Heart left ventricle (tissue), 16 donors: ENCODE results near the gene SPDYE16. TPM values are rescaled to one million over a fixed set of nuclear protein-coding genes. Genes with fewer than 3 reads are reported as not detected.
A peak's percentile ranks its signal among the peaks of the same experiment; 100 is the strongest.
"Not testable (repeated sequence)": the region's sequence is repeated elsewhere in the genome, so short reads cannot be mapped to it uniquely, and the experiment has no call there.

ENCODE experiments used
- ATAC-seq, 4 donors: fragments of 200-7000 bp; cut with Tn5 transposase; one replicate each; pipeline ENCODE4 v1.9.1; 2020 to 2022; ENCODE audit warnings: moderate library complexity in 4 of 4, mild to moderate bottlenecking in 3 of 4, moderate number of reproducible peaks in 1 of 4
- DNase-seq, 5 donors: peaks; one replicate each; pipeline ENCODE4 v3.0.0-alpha.2; 2020
- H3K27ac ChIP-seq, 12 donors: fragments of 200-600 bp; sonication (generic) in 4 of 12; one replicate each; pipeline versions ENCODE4 v1.5.0 to v1.8.0; 2016 to 2022; ENCODE audit warnings: mild to moderate bottlenecking in 2 of 12
- H3K27me3 ChIP-seq, 9 donors: fragments of 200-600 bp; sonication (generic) in 2 of 9; one replicate each; pipeline versions ENCODE4 v1.5.1 to v1.8.0; 2016 to 2022; ENCODE audit warnings: mild to moderate bottlenecking in 3 of 9
- H3K36me3 ChIP-seq, 9 donors: fragments of 200-600 bp; sonication (generic) in 2 of 9; one replicate each; pipeline versions ENCODE4 v1.5.0 to v1.8.0; 2018 to 2022; ENCODE audit warnings: mild to moderate bottlenecking in 2 of 9
- H3K4me1 ChIP-seq, 12 donors: fragments of 200-600 bp; sonication (generic) in 4 of 12; one replicate each; pipeline versions ENCODE4 v1.5.0 to v1.8.0; 2016 to 2022; ENCODE audit warnings: mild to moderate bottlenecking in 3 of 12
- H3K4me3 ChIP-seq, 12 donors: fragments of 200-600 bp; sonication (generic) in 4 of 12; one replicate each; pipeline versions ENCODE4 v1.5.0 to v1.8.0; 2017 to 2022; ENCODE audit warnings: mild to moderate bottlenecking in 9 of 12, moderate library complexity in 4 of 12
- H3K9me3 ChIP-seq, 12 donors: fragments of 200-600 bp; sonication (generic) in 4 of 12; one replicate each; pipeline versions ENCODE4 v1.5.0 to v1.8.0; 2016 to 2022; ENCODE audit warnings: mild to moderate bottlenecking in 1 of 12
- POLR2A ChIP-seq, 2 donors: fragments of 450-650 bp; IDR thresholded peaks; one replicate each; pipeline ENCODE4 v1.6.1; 2017; ENCODE audit warnings: antibody characterized with exemption in 2 of 2, mild to moderate bottlenecking in 2 of 2, moderate library complexity in 2 of 2
- WGBS, 4 donors: extraction: QIAGEN DNeasy Blood & Tissue Kit in 2 of 4; methylation state at CpG; one replicate each; pipeline versions ENCODE4 v1.1.5 to v1.1.7; 2013 to 2018; 5-methylcytosine and 5-hydroxymethylcytosine counted together
- intact Hi-C, 10 donors: fragments of 100-400 bp; cut with DNase I; formaldehyde crosslinking; loops; one replicate each; pipeline versions ENCODE4 v1.11.1 to v1.14.2; 2022
- polyA plus RNA-seq, 2 donors: library from polyadenylated mRNA; stranded (reverse); fragments of 200-250 nt; gene quantifications; one replicate each; pipeline ENCODE4 v1.2.3, GENCODE V29; 2013
- total RNA-seq, 9 donors: library from RNA; depleted of rRNA in 2 of 9; stranded (reverse); fragments of >200 nt in 2 of 9; fragmentation: NEBNext Ultra II Directional in 3 of 9; extraction: Animal tissue kit (Norgen Biotek cat#: 25700) in 3 of 9; gene quantifications; one replicate each; pipeline versions ENCODE4 v1.1.0 to v1.2.4, GENCODE V29; 2016 to 2023
- TF ChIP-seq, protein P1 (sequence below), 12 donors: fragments of 200-600 bp; sonication (generic) in 4 of 12; IDR thresholded peaks; one replicate each; pipeline versions ENCODE4 v1.5.0 to v1.8.0; 2018 to 2022; ENCODE audit warnings: antibody characterized with exemption in 12 of 12, mild to moderate bottlenecking in 5 of 12
- donor health status: ischemic (EF 13 %, LVEDD 7.1; RV severe dilation, severe dysfunction).
- donor health status: healthy with polysubstance abuse.
- donor health status: DM: no; HTN: yes; CAD: no.
- donor health status: DM: no; HTN: no; CAD: no.
- donor health status: ischemic (EF 25% LVEDD 6.9; RV normal size, moderate dysfunction).
- donor health status: ischemic (EF 25% LVEDD 5.7; RV mildly dilated, moderate dysfunction).
- donor health status: healthy.
- donor health status: DM: yes; HTN: yes; CAD: no.
- donor health status: ischemic (EF 35%, LVEDD 5.7; RV mildly dilated, moderate dysfunction).
- donor health status: nonischemic (EF 11% LVEDD 7.7; RV severe dilation, severe dysfunction).
- donor health status: DM: yes; HTN: yes; CAD: no.
- donor health status: PGD.
- donor health status: ischemic (EF 29% LVEDD 5.4; RV normal size, mild dysfunction).
- donor health status: nonischemic (EF 23%, LVEDD 6.1; RV moderate dilation, normal function).

SPDYE16 gene
- total and polyA plus RNA-seq, 11 donors, result 0.08 to 0.32 (median 0.20) TPM; not detected in 5

DNA sequence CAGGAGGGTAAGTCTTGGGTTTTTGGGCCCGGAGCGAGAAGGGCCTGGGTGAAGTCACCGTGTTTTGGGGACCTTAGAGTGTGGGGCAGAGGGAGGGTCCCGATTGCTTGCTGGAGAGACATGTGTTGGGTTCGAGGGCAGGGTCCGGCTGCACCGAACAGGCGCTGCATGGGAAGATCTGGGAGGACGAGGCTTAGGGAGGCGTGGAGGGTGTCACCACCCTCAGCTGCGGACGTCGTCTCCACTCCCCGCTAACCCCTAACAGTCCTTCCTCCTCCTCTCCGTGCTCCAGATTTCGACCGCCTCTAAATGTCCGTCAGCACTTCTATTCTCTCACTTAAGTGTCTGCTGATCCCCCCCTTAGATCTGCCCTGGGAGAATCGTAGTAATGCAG lies 6.8 kb upstream of the SPDYE16 start:
- ATAC-seq (peak in 1 of 4 donors; percentile 12), DNase-seq (peak in 1 of 5 donors; percentile 8)
- H3K9me3 ChIP-seq, H3K27me3 ChIP-seq, H3K4me1 ChIP-seq, intact Hi-C loops: not testable (repeated sequence)
- WGBS, 4 donors, result 0 to 1% (median 0%) methylated on average over 18 to 19 of the region's 19 CpGs
- Histone ChIP-seq H3K27ac (peak overlapping the region; percentile 64 to 98 (median 95)), H3K36me3 (peaks cover 0 to 22% (median 6%) of the 10 kb centered on the region in 9 donors), H3K4me3 (peak overlapping the region; percentile 68 to 99 (median 90))

DNA sequence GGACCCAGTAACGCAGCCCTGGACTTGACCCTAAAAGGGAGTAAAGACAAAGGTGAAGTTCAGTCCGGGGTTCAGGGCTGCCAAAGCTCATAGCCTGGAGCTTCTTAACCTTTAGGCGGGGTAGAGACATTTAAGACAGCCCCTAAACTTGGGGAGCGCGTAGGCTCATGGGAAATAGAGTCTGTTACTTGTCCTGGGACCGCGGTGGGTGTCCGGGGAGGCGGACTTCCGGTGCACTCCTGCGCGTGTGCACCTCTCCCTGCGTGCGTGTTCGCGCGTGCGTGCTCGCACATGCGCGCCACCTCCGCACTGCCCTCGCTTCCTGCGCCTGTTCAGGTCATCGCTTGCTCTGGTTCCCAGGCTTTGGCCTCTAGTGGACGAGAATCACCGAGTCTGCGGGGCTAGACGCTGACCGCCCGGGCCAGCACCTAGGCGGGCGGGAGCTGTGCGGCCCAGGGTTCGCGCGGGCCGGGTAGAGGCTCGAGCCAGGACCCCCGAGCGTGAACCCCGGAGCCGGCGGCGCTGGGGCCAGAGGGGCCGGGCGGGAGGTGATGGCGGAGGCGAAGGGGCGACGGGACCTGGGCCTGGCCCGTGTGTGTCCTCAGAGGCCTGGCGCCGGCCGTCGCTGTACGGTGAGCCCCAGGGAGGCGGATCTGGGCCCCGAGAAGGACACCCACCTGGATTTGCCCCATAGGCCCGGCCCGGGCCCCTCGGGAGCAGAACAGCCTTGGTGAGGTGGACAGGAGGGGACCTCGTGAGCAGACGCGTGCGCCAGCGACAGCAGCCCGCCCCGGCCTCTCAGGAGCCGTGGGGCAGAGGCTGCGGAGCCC lies 6.1 kb upstream of the SPDYE16 start:
- WGBS, 4 donors, result 0 to 1% (median 0%) methylated on average over 18 to 71 of the region's 71 CpGs
- H3K9me3 ChIP-seq, H3K4me1 ChIP-seq, H3K27me3 ChIP-seq, intact Hi-C loops: not testable (repeated sequence)
- peak; percentile 91 to 95 (median 93) for DNase-seq
- Histone ChIP-seq H3K27ac (peak overlapping the region; percentile 64 to 98 (median 95)), H3K36me3 (peaks cover 0 to 17% (median 6%) of the 10 kb centered on the region in 9 donors), H3K4me3 (peak overlapping the region; percentile 68 to 99 (median 90))
- peak in 1 of 2 donors; percentile 73 for TF ChIP-seq POLR2A (IDR thresholded peaks at IDR 0.05)
- peak; percentile 100 for ATAC-seq

DNA sequence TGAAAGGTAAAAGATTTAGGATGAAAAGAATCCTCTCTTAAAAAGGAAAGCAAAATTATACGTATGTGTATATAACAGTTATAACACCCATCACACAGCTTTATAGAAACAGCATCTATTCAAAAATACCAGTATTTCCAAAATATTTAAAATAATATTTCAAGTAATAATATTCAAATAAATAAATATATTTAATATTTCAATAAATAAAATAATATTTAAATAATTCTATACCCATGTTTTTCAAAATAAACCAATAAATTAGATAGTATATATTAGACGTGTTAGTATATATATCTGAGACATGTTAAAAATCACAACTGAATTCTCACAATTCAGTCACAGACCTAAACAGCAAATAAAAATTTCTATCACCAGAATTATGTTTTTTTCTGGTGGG lies 11.5 kb downstream of the SPDYE16 start:
- H3K36me3 ChIP-seq, H3K27ac ChIP-seq, H3K4me3 ChIP-seq, H3K9me3 ChIP-seq, ATAC-seq, H3K27me3 ChIP-seq, intact Hi-C loops, H3K4me1 ChIP-seq, DNase-seq: not testable (repeated sequence)
- WGBS, 4 donors, result 83 to 90% (median 84%) methylated on average over 2 of the region's 2 CpGs; no CpG with 5 or more reads in 1 of the 4 donors

DNA sequence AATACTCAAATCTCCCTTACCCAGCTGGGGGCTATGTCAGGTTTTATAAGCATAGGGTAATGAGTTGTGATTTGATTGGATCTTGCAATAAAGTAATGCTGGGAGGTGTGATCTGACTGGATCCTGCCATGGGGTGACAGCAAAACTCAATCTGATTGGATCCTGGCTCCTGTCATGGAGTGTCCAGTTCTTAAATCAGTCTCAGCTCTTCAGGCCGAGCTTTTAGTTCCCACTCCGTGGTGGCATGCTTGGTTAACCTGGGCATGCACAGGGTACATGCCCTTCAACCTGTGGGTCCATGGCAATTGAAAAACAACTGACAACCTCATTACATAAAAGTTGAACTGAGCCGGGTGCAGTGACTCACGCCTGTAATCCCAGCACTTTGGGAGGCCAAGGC lies 16.9 kb downstream of the SPDYE16 start:
- H3K36me3 ChIP-seq, H3K4me3 ChIP-seq, H3K27ac ChIP-seq, ATAC-seq, H3K4me1 ChIP-seq, intact Hi-C loops, H3K27me3 ChIP-seq, H3K9me3 ChIP-seq, DNase-seq: not testable (repeated sequence)
- WGBS, 4 donors, result 91 to 94% methylated on average over 2 of the region's 4 CpGs; no CpG with 5 or more reads in 2 of the 4 donors

DNA sequence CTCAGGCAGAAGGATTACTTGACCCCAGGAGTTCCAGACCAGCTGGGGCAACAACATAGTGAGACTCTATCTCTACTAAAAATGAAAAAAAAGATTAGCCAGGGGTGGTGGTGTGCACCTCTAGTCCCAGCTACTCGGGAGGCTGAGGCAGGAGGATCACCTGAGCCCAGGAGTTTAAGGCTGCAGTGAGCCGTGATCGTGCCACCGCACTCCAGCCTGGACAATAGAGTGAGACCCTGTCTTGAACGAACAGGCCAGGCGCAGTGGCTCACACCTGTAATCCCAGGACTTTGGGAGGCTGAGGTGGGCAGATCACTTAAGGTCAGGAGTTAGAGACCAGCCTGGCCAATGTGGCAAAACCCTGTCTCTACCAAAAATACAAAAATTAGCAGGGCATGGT lies 26.2 kb downstream of the SPDYE16 start:
- H3K4me3 ChIP-seq, H3K9me3 ChIP-seq, H3K27ac ChIP-seq, H3K27me3 ChIP-seq, H3K4me1 ChIP-seq, H3K36me3 ChIP-seq, ATAC-seq, intact Hi-C loops, DNase-seq: not testable (repeated sequence)
- 96% methylated on average over 6 of the region's 6 CpGs; no CpG with 5 or more reads in 2 of the 4 donors for WGBS, 4 donors

DNA sequence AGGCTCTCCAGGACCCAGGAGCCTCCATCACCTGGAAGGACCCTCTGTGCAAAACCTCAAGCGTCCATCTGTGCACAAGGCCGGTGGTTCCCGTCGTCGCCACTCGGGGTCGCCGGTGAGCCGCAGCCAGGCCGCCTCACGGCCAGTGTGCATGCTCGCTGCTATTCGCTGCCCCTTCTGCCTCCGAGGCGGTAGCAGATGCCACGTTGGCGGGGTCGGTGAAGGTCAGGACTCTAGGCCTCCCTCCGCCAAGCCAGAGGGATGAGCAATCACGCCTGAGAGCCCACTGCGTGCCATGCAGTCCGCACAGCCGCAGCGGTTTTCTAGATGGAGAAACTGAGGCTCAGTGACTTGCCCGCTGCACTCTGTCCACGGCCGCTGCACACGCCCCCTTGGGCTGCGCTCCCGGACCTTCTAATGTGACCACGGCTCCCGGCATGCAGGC lies 27.1 kb downstream of the SPDYE16 start:
- Histone ChIP-seq H3K27me3 (no peaks in the 10 kb centered on the region), H3K4me3 (no peak overlapping the region), H3K4me1 (peaks cover 0 to 9% (median 4%) of the 10 kb centered on the region in 12 donors), H3K27ac (no peak overlapping the region), H3K36me3 (no peaks in the 10 kb centered on the region), H3K9me3 (no peaks in the 10 kb centered on the region)
- ATAC-seq (peak in 1 of 4 donors; percentile 35), DNase-seq (peak in 1 of 5 donors; percentile 64)
- intact Hi-C loops, result no loop called here
- TF ChIP-seq, protein P1, sequence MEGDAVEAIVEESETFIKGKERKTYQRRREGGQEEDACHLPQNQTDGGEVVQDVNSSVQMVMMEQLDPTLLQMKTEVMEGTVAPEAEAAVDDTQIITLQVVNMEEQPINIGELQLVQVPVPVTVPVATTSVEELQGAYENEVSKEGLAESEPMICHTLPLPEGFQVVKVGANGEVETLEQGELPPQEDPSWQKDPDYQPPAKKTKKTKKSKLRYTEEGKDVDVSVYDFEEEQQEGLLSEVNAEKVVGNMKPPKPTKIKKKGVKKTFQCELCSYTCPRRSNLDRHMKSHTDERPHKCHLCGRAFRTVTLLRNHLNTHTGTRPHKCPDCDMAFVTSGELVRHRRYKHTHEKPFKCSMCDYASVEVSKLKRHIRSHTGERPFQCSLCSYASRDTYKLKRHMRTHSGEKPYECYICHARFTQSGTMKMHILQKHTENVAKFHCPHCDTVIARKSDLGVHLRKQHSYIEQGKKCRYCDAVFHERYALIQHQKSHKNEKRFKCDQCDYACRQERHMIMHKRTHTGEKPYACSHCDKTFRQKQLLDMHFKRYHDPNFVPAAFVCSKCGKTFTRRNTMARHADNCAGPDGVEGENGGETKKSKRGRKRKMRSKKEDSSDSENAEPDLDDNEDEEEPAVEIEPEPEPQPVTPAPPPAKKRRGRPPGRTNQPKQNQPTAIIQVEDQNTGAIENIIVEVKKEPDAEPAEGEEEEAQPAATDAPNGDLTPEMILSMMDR (IDR thresholded peaks at IDR 0.05), result peak in 5 of 12 donors; percentile 58 to 94 (median 78)
- TF ChIP-seq POLR2A (IDR thresholded peaks at IDR 0.05), result no peak
- 9 to 11% methylated on average over 32 of the region's 32 CpGs; no CpG with 5 or more reads in 2 of the 4 donors for WGBS, 4 donors
